T-helper 2 cell treated with Interferon-gamma antibody and Interleukin-4, amounts not matched to agents 5 μg/mL and 100 μg/mL, for 36 hours (primary cell): ENCODE measurements around the gene NAA10.
"Not testable (repeated sequence)": the region's sequence is repeated elsewhere in the genome, so short reads cannot be mapped to it uniquely, and the experiment has no call there.

Experiments
- DNase-seq: peaks from one replicate; pipeline ENCODE4 v3.0.0; 2021; ENCODE audit warnings: low spot score
- H3K27ac Mint-ChIP-seq: one replicate; pipeline ENCODE4 v1.8.0; 2021; ENCODE audit warnings: mild to moderate bottlenecking, mixed read lengths
- H3K27me3 Mint-ChIP-seq: one replicate; pipeline ENCODE4 v1.8.0; 2021; ENCODE audit warnings: low read depth, mixed read lengths
- H3K36me3 Mint-ChIP-seq: one replicate; pipeline ENCODE4 v1.8.0; 2021; ENCODE audit warnings: low read depth, mixed read lengths
- H3K4me1 Mint-ChIP-seq: one replicate; pipeline ENCODE4 v1.8.0; 2021; ENCODE audit warnings: low read depth, mixed read lengths
- H3K4me3 Mint-ChIP-seq: one replicate; pipeline ENCODE4 v1.8.0; 2022; ENCODE audit warnings: mild to moderate bottlenecking, moderate library complexity, mixed read lengths
- H3K9me3 Mint-ChIP-seq: one replicate; pipeline ENCODE4 v1.8.0; 2021; ENCODE audit warnings: mixed read lengths

Gene NAA10

DNA sequence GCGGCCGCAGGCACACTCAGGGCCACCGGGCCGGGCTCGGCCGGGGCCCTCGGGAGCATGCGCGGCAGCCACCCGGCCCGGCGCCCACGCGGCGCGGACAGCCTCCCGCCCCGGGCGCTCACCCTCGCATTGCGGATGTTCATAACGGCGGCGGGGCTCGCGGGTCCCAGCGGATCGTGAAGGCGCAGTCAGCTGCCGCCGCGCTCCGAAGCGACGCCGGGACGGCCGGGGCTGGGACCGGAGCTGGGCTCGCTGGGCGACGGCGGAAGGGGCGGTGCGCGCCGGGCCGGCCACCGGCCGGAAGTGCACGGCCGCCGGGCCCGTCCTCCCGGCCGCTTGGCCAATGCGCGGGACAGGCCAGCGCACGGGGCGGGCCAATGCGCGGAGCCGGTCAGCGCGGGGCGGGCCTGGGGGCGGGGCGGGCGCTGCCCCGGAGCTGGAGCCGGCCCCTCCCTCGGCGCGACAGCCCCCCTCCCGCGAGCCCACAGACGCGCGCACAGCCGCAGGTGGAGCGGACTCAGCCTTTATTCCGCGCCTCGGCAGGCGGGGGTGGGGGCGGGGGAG lies at the start of gene NAA10:
Gene NAA10 (minus strand): TSS at position 276 of the 564 bp plus-strand sequence. CDS start 133 bp downstream, at position 143.
- Mint-ChIP-seq H3K27me3 (no peaks in the 10 kb centered on the region), H3K36me3 (peaks cover 10% of the 10 kb centered on the region), H3K27ac (peak within 1 kb of the TSS; percentile 65), H3K4me3 (peak within 1 kb of the TSS; percentile 86), H3K4me1 (peaks cover 7% of the 10 kb centered on the region), H3K9me3 (no peaks in the 10 kb centered on the region)
- peak; percentile 75 for DNase-seq

DNA sequence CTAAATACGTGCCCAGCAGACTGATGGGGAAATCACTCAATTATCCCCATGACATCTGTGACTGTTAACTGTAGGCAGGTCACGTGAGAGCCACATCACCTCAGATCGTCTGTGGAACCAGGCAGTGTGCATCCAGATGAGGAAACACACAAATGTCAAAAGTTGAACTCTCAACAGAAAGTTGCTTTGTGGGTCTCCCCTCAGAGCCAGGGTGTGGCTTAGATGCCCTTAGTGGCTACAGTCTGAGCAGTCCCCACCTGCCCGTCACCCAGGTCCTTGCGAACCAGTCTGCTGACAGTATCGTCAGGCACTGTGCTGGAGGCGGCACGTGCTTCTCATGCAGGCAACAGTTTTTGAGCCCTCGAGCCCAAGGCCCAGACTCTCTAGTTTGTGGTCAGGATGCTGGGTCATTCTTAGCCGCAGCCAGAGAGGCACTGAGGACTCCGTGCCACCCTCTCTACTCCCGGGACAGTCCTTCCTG lies 48.5 kb upstream of the NAA10 start:
- no peaks in the 10 kb centered on the region for H3K36me3 Mint-ChIP-seq
- H3K4me1 Mint-ChIP-seq = peaks cover 33% of the 10 kb centered on the region
- H3K4me3 Mint-ChIP-seq = peak overlapping the region; percentile 84
- no peaks in the 10 kb centered on the region for H3K27me3 Mint-ChIP-seq
- peak overlapping the region; percentile 70 for H3K27ac Mint-ChIP-seq
- H3K9me3 Mint-ChIP-seq = no peaks in the 10 kb centered on the region
- DNase-seq = no peak

DNA sequence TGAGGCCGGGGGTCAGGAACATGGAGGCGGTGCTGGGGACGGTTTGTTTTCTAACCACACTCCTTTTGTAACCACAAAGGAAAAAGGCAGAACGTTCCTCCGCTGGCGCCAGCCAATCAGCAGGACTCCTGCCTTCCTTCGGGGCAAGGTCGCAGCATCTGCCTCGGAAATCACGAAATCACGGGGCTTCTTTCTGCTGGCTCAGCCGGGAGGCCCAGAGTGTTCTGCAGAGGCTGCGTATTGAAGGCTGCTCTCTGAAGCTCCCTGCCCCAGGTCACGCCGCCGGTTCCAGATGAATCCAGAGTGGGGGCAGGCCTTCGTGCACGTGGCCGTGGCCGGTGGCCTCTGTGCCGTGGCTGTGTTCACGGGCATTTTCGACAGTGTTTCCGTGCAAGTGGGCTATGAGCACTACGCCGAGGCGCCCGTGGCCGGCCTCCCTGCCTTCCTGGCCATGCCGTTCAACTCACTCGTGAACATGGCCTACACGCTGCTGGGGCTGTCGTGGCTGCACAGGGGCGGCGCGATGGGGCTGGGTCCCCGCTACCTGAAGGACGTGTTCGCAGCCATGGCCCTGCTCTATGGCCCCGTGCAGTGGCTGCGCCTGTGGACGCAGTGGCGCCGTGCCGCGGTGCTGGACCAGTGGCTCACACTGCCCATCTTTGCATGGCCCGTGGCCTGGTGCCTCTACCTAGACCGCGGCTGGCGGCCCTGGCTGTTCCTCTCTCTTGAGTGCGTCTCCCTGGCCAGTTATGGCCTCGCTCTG lies 47.1 kb upstream of the NAA10 start:
- H3K4me3 Mint-ChIP-seq = peak overlapping the region; percentile 84
- no peaks in the 10 kb centered on the region for H3K9me3 Mint-ChIP-seq
- H3K36me3 Mint-ChIP-seq = no peaks in the 10 kb centered on the region
- H3K27ac Mint-ChIP-seq = peak overlapping the region; percentile 93
- no peaks in the 10 kb centered on the region for H3K27me3 Mint-ChIP-seq
- H3K4me1 Mint-ChIP-seq = peaks cover 33% of the 10 kb centered on the region
- DNase-seq = peak; percentile 81

DNA sequence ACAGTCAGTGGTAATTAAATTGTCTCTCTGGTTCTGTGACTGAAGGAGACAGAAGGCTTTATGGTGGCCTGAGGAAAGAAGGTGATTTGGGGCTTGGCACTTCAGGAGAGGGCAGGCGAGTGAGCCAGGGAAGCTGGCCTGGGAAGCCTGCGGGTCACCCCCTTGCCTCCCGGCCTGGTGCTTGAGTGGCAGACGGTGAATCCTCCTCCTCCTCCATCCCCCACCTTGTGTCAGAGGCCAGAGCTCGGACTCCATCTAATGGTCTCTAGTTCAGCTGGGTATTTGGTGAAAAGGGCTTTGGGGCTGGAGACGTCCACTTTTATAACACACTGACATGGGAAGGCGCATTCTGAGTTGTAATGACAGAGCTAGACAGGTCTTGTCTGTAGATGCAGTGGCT lies 46.4 kb upstream of the NAA10 start:
- H3K27ac Mint-ChIP-seq = peak overlapping the region; percentile 93
- peaks cover 33% of the 10 kb centered on the region for H3K4me1 Mint-ChIP-seq
- H3K9me3 Mint-ChIP-seq = no peaks in the 10 kb centered on the region
- peak overlapping the region; percentile 84 for H3K4me3 Mint-ChIP-seq
- DNase-seq = no peak
- H3K36me3 Mint-ChIP-seq = no peaks in the 10 kb centered on the region
- no peaks in the 10 kb centered on the region for H3K27me3 Mint-ChIP-seq

DNA sequence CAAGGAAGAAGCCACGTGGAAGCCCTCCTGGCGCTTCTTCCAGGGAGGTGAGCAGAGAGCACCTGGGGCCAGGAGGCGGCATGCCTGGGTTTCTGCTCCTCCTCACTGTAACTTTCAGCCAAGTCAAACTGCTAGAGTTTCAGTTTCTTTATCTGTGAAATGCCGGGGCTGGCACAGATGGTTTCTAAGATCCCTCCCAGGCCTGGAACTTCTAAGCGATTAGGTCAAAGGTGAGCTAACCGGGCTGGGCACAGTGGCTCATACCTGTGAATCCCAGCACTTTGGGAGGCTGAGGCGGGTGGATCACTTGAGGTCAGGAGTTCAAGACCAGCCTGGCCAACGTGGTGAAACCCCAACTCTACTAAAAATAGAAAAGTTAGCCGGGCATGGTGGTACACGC lies 45.6 kb upstream of the NAA10 start:
- peak overlapping the region; percentile 88 for H3K27ac Mint-ChIP-seq
- peaks cover 36% of the 10 kb centered on the region for H3K4me1 Mint-ChIP-seq
- peak overlapping the region; percentile 76 for H3K4me3 Mint-ChIP-seq
- H3K9me3 Mint-ChIP-seq, DNase-seq, H3K36me3 Mint-ChIP-seq, H3K27me3 Mint-ChIP-seq: not testable (repeated sequence)

DNA sequence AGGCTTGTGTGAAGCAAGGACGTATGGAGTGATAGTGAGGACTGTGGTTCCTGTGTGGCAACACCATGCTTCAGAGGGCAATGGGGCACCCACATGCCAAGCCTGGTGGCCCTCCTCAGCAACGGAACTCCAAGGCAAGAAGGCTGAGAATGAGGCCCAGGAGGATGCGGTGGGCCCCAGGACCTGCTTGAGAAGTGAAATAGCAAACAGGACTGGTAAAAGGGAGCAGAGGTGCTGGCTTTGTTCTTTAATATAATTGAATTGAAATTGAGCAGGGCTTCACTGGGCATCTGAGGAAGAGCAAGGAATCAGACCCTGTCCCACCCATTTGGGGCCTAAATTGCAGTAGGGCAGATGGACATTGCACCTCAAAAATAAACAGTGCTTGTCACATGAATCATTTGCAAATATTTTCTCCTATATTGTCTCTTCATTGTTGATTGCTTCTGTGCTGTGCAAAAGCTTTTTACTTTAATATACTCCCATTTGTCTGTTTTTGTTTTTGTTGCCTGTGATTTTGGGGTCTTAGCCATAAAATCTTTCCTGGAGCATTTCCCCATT lies 40.0 kb upstream of the NAA10 start:
- peaks cover 7% of the 10 kb centered on the region for H3K36me3 Mint-ChIP-seq
- H3K27me3 Mint-ChIP-seq = no peaks in the 10 kb centered on the region
- DNase-seq = no peak
- peaks cover 13% of the 10 kb centered on the region for H3K4me1 Mint-ChIP-seq
- peak overlapping the region; percentile 96 for H3K27ac Mint-ChIP-seq
- H3K4me3 Mint-ChIP-seq = peak overlapping the region; percentile 86
- no peaks in the 10 kb centered on the region for H3K9me3 Mint-ChIP-seq

DNA sequence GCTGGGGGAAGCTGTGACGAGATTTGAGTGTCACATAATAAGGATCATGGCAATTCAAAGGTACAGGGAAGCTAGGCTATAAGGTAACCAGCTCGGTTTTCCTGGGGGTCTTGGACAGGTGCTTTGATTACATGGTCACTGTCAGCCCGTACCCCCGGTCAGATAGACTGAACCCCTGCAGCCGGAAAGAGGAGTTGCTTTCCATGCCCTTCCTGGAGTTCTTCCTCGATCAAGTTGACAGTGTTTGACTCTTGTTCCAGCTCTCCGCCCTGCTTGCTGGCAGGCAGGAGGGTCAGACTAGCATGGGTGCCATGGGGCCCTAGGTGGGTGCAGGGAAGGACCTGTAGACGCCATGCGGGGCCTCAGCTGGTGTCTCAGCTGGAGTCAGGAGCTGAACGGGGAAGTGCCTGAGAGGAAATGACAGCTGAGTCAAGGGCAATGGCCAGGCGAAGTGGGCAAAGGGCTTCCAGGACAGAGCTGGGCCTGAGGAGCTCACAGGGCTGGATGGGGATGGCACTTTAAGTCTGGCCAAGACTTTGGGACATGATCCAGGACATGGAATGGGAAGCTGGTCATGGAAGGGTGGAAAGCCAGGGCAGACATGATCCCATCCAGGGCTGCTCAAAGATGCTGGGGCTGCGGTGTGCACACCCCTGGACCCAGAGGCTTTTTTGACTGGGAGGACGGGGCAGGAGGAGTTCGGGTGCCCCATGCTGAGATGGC lies 39.3 kb upstream of the NAA10 start:
- Mint-ChIP-seq H3K4me1 (peaks cover 13% of the 10 kb centered on the region), H3K9me3 (no peaks in the 10 kb centered on the region), H3K27ac (peak overlapping the region; percentile 96), H3K36me3 (peaks cover 12% of the 10 kb centered on the region), H3K4me3 (peak overlapping the region; percentile 86), H3K27me3 (no peaks in the 10 kb centered on the region)
- DNase-seq = no peak

DNA sequence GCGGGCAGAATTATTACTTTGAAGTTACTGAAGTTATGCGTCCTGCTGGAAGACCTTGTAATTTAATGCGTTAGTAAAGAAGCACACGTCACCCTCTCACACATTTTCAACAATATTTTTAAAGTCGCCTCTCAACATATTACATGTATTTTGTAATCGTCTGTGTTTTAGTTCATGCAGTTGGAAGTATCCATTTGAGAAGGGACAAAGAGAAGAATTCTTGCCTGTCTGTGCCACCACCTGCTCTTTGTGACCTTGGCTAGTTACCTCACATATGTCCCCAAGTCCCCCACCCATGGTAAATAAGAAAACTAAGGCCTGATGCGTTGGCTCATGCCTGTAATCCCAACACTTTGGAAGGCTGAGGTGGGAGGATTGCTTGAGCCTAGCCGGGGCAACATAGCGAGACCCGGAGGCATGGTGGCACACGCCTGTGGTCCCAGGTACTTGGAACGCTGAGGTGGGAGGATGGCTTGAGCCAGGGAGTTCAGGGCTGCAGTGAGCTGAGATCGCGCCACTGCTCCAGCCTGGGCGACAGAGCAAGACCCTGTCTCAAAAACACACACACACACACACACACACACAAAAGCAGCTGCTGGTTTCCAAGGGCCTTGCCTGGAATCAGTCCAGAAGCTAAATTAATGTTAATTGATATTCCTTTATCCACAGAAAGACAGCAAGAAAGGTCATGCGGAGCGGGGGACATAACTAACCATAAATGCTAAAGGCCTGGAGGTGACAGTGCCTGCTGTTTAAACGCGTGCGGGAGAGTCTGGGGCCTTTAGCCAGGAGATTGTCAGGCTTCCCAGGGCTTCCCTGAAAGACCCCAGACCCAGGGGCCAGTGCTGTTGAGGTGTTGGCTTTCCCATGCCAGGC lies 38.5 kb upstream of the NAA10 start:
- peaks cover 14% of the 10 kb centered on the region for H3K36me3 Mint-ChIP-seq
- H3K9me3 Mint-ChIP-seq = no peaks in the 10 kb centered on the region
- H3K27ac Mint-ChIP-seq = peak overlapping the region; percentile 96
- no peak for DNase-seq
- H3K27me3 Mint-ChIP-seq = no peaks in the 10 kb centered on the region
- H3K4me1 Mint-ChIP-seq = peaks cover 13% of the 10 kb centered on the region
- H3K4me3 Mint-ChIP-seq = peak overlapping the region; percentile 86

DNA sequence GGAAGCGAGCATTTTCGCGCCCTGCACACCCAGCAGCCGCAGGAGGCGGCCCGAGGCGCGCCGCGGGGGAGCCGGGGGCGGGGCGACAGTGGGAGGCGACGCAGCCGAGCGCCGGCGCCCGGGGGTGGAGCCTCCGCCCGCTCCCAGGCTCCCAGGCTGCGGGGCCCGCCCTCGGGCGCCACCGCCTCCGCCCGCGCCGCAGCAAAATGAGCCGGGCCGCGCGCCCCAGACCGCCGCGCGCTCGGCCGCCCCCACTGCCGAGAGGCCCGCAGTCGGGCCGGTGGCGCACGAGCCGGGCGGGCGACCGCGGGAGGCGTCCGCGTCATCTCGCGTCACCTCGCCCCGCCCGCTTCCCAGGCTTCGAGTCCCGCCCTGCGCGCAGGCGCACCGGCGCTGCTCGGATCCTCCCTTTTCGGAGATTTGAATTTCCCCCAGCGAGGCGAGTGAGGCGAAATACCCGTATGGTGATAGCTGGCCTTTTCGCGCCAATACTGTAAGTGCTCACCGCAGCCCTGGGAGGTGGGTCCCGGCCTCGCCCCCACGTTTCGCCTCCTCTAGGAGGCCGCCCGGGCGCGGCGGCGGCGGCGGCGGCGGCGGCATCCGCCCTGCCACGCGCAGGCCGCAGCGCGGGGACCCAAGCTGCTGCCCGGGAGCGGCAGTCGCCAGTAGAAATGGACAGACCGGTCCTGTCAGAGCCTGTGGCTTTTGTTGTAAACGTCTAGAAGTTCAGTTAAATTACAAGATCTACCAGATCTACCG lies 37.7 kb upstream of the NAA10 start, which contains the start of gene TMEM187:
Gene TMEM187 (plus strand): TSS at position 387 of the 759 bp plus-strand sequence. CDS start 9,309 bp downstream, outside the sequence.
- peaks cover 22% of the 10 kb centered on the region for H3K36me3 Mint-ChIP-seq
- peak within 1 kb of the TSS; percentile 100 for H3K27ac Mint-ChIP-seq
- peaks cover 19% of the 10 kb centered on the region for H3K4me1 Mint-ChIP-seq
- H3K4me3 Mint-ChIP-seq = peak within 1 kb of the TSS; percentile 100
- no peaks in the 10 kb centered on the region for H3K9me3 Mint-ChIP-seq
- peak; percentile 87 for DNase-seq
- H3K27me3 Mint-ChIP-seq = no peaks in the 10 kb centered on the region

DNA sequence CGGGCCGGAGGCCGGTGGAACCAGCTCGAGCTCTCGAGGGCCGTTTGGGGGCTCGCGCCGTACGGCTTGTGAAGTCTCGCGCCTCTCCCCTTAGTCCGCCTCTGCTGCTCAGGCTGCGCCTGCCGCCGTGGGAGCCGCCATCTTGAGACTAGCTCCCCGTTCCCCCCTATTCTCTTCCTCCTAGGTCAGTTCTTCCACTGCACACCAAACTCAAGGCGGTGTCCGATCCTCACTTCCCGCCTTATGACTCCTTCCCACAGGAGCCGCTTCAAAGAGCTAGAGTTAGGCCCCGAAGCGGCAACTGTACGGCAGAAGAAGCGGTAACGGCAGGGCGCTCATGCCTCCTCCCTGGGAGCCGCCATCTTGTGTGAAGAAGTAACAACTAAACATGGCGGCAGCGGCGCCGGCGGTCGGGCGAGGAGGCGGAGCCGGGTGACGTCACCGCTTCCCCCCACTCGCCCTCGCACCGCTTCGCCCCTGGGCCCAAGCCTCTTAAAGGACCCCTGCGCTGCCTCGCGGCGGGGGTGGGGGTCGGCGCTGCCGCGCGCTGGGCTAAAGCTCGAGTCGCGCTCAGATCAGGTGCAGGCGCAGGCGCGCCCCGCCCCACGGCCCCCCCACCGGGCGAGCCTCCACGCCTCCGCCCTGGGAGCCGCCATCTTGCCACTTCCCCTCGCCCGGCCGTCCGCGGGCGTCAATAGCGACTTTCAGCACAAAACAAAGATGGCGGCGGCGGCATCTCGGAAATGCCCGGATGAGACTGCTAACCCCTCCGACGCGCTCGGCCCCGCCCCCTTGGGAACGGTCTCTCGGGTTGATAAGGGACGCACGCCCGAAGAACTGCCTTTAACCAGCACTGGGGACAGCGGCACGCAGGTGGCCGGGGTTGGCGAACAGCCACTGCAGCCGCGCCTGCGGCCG lies 36.9 kb upstream of the NAA10 start, which contains the start of gene HCFC1:
Gene HCFC1 (minus strand): TSS at position 369 of the 918 bp plus-strand sequence. CDS start 978 bp downstream, outside the sequence.
- Mint-ChIP-seq H3K4me3 (peak within 1 kb of the TSS; percentile 100), H3K9me3 (no peaks in the 10 kb centered on the region), H3K27me3 (no peaks in the 10 kb centered on the region), H3K36me3 (peaks cover 26% of the 10 kb centered on the region), H3K4me1 (peaks cover 23% of the 10 kb centered on the region), H3K27ac (peak within 1 kb of the TSS; percentile 100)
- peak; percentile 86 for DNase-seq

DNA sequence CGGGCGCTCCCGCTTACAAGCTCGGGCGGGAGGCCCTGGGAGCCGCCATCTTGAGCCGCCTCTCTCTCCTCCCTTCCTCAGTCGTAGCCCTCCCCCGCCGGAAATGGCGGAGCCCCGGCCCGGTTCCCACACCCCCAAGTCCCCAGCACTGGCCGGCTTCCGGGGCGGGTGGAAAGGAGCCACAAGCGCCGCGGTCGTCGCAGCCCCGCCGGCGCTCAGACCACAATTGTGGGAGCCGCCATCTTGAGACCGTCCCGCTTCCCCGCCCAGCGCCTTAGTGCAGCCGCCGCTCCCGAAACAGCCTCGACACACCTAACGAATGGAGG lies 36.2 kb upstream of the NAA10 start:
- Mint-ChIP-seq H3K27me3 (no peaks in the 10 kb centered on the region), H3K9me3 (no peaks in the 10 kb centered on the region), H3K4me3 (peak overlapping the region; percentile 100), H3K36me3 (peaks cover 26% of the 10 kb centered on the region), H3K27ac (peak overlapping the region; percentile 100), H3K4me1 (peaks cover 26% of the 10 kb centered on the region)
- peak; percentile 87 for DNase-seq
